HG03558 (cell line): Measurements from ENCODE around the gene CSNK1E.
"Not testable (repeated sequence)": the region's sequence is repeated elsewhere in the genome, so short reads cannot be mapped to it uniquely, and the experiment has no call there.

ENCODE experiments used
- ATAC-seq: cut with Tn5 transposase; IDR thresholded peaks from one replicate; pipeline ENCODE4 v1.9.1; 2021; ENCODE audit warnings: moderate number of reproducible peaks; ENCODE audit not compliant: unreplicated experiment; ENCODE audit errors: extremely low read depth

The CSNK1E gene

GRCh38 chr22:38317122-38317994 is at the start of gene CSNK1E:
CSNK1E (minus strand) TSS chr22:38317433; CDS start chr22:38314157, 3,276 bp downstream.
- no peak for ATAC-seq

DNA sequence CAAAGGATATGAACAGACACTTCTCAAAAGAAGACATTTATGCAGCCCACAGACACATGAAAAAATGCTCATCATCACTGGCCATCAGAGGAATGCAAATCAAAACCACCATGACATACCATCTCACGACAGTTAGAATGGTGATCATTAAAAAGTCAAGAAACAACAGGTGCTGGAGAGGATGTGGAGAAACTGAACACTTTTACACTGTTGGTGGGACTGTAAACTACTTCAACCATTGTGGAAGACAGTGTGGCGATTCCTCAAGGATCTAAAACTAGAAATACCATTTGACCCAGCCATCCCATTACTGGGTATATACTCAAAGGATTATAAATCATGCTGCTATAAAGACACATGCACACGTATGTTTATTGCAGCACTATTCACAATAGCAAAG is 48.6 kb upstream of the CSNK1E start:
- not testable (repeated sequence) for ATAC-seq

DNA sequence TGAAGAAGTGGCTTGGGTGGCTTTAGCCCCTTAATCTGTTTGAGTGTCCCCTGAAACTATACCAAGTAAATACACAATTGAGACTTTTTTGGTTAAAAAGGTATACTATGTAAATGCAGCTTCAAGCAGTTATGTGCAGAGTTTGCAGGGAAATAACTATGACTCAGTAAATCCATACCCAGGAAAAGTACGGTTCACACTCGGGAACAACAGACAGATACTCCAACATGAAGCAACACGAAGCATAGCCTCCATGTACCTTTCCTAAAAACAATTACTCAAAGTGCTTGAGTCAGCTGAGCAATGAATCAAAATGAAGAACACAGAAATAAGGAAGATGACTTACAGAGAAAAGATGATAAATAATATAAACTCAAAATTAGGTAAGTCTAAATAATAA is 47.9 kb upstream of the CSNK1E start:
- not testable (repeated sequence) for ATAC-seq

DNA sequence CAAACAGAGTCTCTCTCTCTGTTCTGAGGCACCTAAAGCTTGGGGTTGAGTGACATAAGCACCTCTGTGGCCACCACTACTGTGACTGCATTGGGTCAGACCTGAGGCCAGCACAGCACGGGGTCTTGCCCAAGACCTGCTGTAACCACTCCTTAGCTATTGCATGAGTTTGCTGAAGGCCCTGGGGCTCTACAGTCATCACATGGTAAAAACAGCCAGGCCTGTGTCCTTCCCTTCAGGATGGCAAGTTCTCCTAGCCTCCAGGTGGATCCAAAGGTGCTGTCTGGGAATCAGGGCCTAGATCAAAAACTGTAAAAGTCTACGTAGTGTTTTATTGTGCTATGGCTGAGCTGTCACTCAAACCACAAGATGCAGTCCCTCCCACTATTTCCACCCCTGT is 43.3 kb upstream of the CSNK1E start:
- ATAC-seq = not testable (repeated sequence)

- not testable (repeated sequence) for ATAC-seq
These were observed 42.6 kb upstream of the CSNK1E start for GRCh38 chr22:38359817-38360216.

DNA sequence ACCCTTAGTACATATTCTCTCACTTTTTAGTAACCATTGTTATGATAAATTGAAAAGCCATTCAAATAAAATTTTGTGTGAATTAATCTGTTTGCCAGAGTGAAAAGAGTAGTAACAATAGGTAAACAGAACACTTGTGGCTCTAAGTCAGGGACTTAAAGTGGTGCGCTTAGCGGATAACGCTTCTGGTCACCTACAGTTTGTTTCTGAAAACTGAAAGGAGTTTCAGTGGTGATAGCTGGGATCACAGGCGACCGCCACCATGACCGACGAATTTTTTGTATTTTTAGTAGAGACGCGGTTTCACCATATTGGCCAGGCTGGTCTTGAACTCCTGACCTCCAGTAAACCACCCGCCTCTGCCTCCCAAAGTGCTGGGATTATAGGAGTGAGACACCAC is 40.7 kb upstream of the CSNK1E start:
- ATAC-seq = not testable (repeated sequence)

DNA sequence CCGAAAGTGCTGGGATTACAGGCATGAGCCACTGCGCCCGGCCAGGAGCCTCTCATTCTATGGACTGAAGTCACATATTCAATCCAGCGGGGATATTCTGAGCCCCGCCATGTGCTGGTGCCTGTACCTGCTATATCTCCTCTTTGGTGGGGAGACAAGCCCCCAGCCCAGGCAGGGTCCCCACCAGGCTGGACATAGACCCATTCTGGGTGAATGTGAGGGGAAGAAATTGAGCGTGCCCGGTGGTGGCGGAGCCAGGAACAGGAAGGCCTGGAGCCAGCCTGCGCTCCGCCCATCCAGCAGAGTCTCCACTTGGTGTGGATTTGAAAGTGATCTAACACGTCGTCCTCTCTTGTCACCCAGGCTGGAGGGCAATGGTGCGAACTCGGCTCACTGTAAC is 38.0 kb upstream of the CSNK1E start:
- ATAC-seq = no peak

- no peak for ATAC-seq
These were observed 36.5 kb upstream of the CSNK1E start for GRCh38 chr22:38353701-38354100.

DNA sequence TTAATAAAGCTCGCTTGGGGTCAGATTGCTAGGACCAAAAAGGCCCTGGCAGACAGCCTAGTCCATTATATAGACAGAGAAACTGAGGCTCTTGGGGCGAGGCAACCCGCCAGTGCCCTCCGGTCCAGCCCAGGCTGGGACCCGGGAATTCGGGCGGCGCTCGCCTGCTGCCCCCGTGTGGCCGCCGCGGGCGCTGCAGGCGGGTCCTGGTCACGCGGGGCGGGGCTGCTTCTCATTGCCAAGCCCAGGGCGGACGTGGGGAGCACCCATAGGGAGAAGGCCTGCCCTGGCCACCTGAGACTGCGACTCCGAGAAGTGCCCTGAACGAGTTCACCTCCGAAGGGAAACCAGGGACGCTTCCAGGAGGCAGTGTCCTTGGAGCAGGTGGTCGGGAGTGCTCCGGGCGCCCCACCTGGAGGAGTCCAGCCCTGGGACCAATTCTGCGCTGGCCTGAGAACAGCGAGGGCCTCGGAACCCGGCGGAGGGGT is 36.0 kb upstream of the CSNK1E start:
- no peak for ATAC-seq

DNA sequence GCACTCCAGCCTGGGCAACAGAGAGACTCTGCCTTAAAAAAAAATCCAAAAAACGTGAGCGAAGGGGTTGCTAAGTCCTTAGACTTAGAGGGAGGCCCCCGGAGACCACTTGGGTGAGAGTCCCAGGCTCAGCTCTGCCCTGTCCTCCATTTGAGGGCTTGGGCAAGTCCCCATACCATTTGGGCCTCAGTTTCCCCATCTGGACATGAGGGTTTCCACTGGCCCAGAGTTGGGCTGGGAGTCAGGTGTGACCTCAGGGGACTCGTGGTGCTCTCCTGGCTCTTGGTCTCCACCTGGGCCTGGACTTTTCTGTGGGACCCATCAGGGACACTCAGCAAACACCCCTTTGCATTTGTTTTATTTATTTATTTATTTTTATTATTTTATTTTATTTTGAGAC is 35.2 kb upstream of the CSNK1E start:
- ATAC-seq = no peak

DNA sequence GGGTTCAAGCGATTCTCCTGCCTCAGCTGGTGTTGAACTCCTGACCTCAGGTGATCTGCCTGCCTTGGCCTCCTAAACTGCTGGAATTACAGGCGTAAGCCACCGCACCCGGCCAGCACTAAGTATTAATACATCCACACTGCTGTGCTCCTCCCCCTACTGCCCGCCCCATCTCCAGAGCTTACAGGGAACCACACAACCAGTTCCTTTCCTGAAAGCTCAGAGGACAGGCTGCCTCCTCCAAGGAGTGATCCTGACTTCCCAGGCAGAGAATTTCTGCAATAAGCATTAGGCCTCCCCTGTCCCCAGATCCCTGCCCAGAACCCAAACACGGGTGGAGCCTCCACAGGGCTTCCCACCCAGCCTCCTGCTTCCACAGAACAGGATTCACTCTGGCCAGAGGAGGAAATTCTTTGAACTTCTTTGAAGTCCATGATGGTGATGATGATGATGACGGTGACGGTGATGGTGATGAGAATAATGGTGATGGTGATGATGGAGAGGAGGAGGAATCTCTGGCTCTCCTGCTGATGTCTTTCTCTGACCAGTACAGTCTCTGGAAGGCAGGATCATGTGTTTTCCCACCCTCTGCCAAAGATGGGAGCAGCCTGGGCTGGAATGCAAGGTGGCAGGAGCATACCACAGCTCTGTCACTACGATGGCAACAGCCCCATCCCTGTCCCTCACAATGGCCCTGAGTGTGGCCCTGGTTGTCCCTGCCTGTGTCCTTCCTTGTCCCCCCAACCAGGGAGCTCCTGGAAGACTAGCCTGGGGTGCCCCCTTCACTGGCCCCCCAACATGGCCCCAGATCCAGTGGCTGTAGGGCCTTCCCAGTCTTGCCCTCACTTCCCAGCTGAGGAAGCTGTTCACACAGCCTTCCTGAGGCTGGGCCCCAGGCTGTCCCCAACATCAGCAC is 33.5 kb upstream of the CSNK1E start:
- ATAC-seq = no peak

DNA sequence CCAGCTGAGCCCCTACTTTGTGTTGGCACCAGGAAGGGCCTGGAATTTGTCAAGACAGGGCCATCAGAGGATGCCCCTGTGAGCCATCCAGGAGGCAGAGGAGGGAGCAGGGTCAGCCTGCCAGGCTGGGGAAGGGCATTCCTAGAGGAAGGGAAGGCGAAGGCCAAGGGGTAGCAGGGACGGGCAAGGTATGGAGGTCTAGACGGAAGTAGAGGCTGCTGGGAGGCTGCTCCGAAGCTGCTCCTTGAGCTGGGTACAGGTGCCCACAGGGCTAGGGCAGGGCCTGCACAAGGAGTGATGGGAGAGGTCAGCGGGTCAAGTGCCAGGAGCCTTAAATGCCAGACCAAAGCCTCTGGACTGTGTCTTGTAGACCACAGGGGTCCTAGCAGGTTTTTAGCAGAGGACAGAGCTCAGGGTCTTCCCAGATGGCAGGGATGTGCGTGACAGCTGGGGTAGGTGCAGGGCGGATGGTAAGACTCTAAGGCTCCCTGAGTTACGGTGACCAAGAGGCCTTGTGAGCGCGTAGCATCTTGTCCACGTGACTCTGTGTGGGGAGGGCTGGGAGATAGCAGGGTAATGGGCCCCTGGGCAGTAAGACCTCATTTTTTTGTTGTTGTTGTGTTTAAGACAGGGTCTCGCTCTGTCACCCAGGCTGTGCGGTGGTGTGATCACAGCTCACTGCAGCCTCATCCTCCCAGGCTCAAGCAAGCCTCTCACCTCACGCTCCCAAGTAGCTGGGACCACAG is 31.7 kb upstream of the CSNK1E start:
- no peak for ATAC-seq

DNA sequence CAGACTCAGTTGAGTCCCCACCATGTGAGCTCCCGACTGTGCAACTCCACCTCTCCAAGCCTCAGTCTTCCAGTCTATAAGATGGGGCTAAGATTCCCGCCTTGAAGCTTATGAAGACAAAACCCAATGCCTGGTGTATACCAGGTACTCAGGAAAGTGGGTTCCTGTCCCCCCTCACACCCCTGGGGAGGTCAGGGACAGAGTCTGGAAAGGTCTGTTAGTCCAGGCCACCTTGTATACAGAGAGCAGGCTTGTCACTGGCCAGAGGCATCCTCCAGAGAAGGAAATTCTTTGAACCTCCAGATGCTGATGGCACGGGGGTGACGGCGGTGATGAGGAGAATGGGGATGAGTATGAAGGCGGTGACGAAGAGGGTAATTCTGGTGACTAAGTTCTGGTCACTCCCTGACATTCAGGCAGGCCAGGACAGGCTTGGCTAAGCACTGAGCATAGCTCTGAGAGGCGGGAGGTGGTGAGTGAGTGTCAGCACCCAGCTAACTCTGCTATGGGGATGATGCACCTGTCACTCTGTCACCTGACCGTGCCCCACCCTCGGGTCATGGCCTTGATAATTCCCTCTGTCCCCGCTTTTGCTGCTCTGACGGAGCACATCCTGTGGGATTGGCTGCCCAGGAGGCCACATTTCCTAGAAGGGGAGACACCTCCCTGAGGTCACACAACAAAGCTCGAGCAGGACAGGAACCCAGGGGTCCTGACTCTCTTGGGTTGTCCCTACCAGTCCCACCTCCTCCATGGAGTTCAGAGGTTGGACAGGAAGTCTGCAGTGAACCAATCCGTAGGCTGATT is 30.9 kb upstream of the CSNK1E start:
- no peak for ATAC-seq

DNA sequence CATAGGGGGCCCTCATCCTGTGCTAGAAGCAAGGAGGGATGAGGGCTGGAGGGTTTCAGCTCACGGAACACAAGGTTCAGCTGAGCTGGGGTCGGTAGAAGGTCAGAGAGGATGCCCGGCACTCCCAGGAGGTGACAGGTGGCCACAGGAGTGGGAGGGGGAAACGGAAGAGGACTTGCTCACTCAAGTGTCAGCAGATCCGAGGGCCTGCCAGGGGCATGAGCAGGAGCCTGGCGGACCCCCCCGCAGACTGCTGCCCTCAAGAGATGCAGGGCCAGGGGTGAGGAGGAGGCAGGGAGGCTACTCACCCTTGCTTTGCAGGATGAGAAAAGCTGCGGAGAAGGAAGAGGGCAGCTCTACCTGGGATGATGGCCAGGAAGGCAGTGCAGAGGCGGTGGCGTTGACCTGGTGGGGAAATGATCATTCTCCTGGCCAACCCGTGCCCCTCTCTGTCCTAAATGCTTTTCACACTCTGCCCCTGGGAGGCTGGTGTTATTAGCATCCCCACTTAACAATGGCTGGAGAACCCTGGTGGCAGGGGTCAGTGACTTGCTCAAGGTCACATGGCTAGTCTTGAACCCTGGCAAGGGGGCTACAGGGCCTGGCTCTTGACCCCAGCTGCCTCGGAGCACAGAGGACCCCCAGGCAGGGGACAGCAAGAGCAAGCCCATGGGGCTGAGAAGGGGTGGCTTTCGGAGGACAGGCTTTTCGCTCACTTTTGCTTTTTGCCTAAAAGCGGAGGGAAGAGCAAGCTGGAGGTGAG is 30.1 kb upstream of the CSNK1E start:
- ATAC-seq = no peak

GRCh38 chr22:38346506-38346905 is 29.3 kb upstream of the CSNK1E start:
- no peak for ATAC-seq

- no peak for ATAC-seq
These were observed 28.5 kb upstream of the CSNK1E start for GRCh38 chr22:38345782-38346181.

DNA sequence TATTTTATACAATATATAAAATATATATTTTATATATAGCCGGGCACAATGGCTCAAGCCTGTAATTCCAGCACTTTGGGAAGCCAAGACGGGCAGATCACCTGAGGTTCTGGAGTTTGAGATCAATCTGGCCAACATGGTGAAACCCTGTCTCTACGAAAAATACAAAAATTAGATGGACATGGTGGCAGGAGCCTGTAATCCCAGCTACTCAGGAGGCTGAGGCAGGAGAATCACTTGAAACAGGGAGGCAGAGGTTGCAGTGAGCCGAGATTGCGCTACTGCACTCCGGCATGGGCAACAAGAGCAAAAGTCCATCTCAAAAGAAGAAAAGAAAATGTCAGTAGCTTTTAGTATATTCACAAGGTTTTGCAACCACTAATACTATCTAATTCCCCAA is 22.7 kb upstream of the CSNK1E start:
- ATAC-seq = not testable (repeated sequence)

- no peak for ATAC-seq
These were observed 21.6 kb upstream of the CSNK1E start for GRCh38 chr22:38338772-38339379.
